ENCODE measurements around the gene GPBAR1.
A peak's percentile ranks its signal among the peaks of the same experiment; 100 is the strongest.

The GPBAR1 gene

DNA sequence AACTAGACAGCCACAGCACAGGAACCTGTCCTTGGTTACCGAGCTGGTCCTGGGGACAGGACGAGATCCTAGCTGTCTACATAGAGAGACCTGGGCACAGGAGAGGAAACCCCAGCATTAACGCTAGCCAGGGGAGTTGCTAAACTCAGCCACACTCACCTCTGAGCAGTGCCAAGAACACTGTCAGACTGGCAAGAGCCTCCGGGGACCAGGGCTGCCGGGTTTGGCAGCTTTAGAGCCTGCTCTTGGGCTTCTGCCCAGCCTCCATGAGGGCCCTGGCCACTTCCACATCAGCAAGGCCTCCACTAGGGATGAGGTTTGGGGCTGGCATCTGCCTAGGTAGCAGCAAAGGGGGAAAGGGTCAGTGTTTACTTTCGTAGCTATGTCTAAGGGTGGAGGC is 24.8 kb downstream of the GPBAR1 start:
- DNase-seq (ENCODE audit: low read depth), result no peak

DNA sequence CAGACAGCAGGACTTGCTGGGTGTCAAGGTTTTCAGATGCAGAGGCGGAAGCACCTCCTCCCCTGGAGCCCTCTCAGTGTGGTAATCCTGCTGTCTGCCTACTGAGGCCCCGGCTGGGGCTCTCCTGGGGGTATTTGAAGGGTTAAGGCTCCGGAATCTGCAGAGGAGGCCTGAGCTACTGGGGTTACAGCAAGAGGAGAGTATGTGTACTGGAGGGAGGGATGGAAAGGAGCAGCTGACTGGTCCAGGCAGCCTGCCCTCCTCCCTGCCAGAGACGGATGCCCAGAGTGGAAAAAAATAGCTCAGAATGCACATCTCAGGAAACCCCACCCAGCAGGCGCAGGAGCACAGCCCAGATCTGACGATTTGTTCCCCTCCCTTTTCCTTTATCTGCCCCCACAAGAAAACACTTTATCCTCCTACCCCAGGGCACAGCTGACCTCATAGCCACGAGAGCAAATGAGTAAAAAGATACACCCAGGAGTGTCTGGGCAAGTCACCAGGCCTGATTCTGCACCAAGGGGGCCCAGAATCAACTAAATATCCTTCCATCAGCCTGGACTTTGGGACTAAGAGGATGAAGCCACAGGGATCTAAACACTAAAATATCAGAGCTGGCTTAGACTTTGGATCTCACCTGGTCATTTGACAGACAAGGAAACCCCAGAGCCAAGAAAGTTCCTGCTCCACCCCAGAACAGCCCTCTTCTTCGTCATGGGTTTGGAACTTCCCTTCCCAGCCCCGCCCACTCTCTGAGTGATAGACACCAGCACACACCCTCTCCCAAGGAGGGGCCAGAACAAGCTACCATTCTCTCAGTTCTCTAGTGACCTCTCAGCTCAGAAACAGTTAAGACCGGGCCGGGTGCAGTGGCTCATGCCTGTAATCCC is 26.0 kb downstream of the GPBAR1 start:
- peak; percentile 36 for DNase-seq (ENCODE audit: low read depth)

- DNase-seq (ENCODE audit: low read depth), result no peak
These were observed 29.0 kb downstream of the GPBAR1 start for GRCh38 chr2:218289639-218290315.

DNA sequence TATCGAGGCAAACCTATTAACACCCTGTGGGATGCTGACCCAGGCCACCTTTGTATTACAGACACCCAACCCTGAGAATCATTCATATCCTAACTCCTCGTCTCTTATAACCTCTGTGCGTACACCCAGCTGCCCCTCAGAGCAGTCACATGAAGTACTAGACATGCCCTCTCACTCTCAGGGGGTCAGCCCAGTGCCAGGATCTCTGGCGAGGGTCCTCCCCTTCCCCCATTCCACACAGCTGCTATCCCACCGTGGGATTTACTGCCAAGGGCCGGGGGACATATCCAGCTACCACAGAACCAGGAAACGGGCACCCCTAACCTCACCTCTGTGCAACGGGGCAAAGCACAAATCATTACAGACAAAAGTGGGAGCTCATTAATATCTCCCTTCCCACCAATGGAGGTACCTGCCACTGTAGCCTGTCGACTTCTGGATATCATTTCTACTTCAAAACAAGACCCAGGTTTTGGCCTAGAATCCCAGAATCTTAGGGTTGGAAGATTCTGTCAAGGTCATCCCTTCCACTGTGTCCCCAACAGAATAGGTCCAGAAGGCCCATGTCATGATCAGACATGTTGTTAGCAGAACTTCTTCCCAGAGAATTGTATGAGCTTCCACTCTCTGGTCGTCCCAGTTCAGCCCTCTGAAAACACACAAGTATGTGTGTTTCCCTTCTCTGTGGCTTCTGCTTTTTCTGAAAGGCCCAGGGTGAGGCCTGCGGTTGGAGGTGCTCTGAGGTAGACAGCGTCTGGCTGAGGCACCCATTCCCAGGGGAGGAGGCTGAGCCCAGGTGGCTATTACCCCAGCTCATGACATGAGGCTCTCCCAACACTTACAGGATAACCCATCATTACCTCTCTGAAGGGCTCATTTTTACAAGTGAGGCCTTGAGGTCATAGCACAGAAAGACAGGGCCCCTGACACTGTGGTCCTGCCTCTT is 29.8 kb downstream of the GPBAR1 start:
- no peak for DNase-seq (ENCODE audit: low read depth)

- DNase-seq (ENCODE audit: low read depth), result no peak
These were observed 30.7 kb downstream of the GPBAR1 start for GRCh38 chr2:218291318-218292047.

GRCh38 chr2:218292048-218293014 is 31.5 kb downstream of the GPBAR1 start, which contains the start of gene TMBIM1:
Gene TMBIM1, minus strand, starts transcription at chr2:218292503. Its CDS starts 10,362 bp downstream, at chr2:218282141.
- peak; percentile 67 for DNase-seq (ENCODE audit: low read depth)

DNA sequence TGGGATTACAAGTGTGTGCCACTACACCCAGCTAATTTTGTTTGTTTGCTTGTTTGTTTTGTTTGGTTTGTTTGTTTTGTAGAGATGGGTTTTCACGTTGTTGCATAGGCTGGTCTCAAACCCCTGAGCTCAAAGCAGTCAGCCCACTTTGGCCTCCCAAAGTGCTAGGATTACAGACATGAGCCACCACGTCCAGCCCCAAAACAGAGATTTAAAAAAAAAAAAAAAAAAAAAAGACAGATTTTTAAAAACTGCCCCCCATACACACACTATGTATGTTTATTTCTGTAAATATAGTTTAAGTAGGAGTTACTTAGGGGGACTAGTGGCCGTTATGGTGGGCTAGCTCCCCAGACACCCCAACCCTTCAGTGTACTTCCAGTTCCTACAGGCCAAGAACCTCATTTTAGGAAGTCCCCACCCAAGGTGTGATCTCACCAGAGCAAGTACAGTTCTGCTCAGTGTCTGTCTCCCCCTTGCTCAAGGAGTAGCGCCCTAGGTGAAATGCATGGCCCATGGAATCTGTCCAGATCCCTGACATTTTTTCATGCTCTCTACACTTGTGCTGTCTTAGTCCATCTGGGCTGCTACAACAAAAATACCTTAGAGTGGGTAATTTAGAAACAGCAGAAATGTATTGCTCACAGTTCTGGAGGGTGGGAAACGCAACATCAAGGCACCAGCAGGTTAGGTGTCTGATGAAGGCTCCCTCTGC is 33.1 kb downstream of the GPBAR1 start:
- DNase-seq (ENCODE audit: low read depth), result no peak

- DNase-seq (ENCODE audit: low read depth), result no peak
These were observed 33.7 kb downstream of the GPBAR1 start for GRCh38 chr2:218294430-218295022.

DNA sequence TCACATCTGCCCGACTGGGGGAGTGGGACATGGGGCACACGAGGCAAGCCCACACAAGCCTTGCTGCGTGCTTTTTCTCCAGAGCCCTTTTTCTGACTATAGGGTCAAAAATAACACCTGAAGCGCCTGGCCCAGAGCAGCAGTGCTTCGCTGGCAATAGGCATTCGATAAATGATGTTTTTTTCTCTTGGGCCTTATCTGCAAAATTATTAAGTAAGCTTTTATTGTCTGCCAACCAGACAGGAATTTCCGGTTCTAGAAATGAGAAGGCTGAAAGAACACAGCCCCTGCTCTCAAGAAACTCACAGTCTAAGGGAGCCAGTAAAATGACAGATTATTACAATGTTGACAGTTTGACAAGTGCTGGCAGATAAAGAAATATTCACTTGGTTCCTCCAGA is 34.2 kb downstream of the GPBAR1 start:
- DNase-seq (ENCODE audit: low read depth), result no peak

GRCh38 chr2:218296200-218296599 is 35.4 kb downstream of the GPBAR1 start:
- no peak for DNase-seq (ENCODE audit: low read depth)

DNA sequence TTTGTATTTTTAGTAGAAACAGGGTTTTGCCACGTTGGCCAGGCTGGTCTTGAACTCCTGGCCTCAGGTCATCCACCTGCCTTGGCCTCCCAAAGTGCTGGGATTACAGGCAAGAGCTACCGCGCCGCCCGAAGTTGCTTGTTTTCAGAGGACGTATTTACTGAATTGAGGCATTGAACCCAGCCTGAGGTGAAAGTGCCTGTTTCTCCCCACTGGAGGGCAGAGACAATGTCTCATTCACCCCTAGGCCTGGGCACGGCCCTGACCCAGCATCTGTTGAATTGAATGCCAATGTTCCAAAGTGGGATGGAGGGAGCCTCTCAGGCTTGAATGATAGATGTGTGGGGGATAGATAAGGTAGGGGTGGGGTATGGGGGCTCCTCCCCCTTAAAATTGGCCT is 36.0 kb downstream of the GPBAR1 start:
- DNase-seq (ENCODE audit: low read depth), result no peak

- no peak for DNase-seq (ENCODE audit: low read depth)
These were observed 37.6 kb downstream of the GPBAR1 start for GRCh38 chr2:218298314-218298875.

DNA sequence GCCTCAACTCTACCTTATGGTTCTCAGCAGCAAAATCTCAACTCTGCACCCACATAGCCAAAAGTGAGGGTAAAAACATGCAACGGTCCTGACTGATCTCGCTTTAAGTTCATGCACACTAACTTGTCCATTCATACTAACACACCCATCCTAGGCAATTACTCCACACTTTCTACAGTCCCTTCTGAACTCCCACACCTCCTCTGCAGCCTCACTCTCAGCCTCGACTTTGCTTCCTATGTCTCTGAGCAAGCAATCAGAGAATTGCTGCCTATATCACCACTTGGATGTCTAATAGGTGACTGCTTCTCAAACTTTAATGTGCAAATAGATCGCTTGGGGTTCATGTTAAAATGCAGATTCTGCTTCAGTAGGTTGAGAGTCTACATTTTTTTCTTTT is 39.3 kb downstream of the GPBAR1 start:
- DNase-seq (ENCODE audit: low read depth), result no peak

- DNase-seq (ENCODE audit: low read depth), result peak; percentile 66
These were observed 40.5 kb downstream of the GPBAR1 start for GRCh38 chr2:218301176-218301819.

GRCh38 chr2:218305383-218305782 is 44.6 kb downstream of the GPBAR1 start:
- no peak for DNase-seq (ENCODE audit: low read depth)

DNA sequence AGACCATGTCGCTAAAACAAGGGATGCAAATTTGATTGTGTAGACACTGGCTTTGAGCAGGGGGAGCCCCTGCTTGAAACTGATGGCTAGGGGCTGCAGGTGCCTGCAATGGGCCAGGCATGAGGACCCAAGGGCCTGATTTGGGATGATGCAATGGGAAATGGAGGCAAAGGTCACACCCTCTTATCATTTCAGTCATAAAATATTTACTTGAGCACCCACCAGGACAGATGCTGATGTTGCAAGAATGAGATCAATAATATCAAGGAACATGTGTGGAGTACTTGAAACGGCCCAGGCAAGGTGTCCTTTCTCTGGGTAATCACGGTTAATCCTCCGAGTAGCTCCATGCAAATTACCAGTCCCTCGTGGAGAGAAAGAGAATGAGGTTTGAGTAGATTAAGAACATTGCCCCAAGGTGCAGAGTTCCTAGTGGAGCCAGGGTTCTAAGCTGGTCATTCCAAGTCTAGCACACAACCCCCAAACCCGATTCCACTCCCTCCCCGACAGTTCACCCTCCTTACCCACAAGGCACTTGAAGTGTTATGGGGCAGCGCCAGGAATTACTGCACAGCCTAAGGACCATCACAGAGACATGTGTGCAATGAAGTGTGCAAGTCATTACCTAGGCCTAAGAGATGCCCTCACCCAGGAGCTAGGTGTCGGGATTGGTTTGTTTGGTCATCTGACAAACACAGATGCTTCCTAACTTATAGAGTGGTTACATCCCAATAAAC is 45.5 kb downstream of the GPBAR1 start:
- DNase-seq (ENCODE audit: low read depth), result no peak

GRCh38 chr2:218307415-218308090 is 46.7 kb downstream of the GPBAR1 start:
- DNase-seq (ENCODE audit: low read depth), result no peak
